HFF-Myc (cell line): ENCODE results near the gene SRGAP3.

Experiments used
- DNase-seq: peaks from one replicate; pipeline ENCODE4 v3.0.0-alpha.2; 2011; ENCODE audit warnings: low read depth; ENCODE audit errors: extremely low read depth
- H3K4me3 ChIP-seq: replicated peaks from 2 replicates; pipeline ENCODE4 v1.5.1; 2011; ENCODE audit warnings: low read depth, mild to moderate bottlenecking, control low read depth, low read length
- CTCF ChIP-seq: IDR thresholded peaks from 2 replicates; pipeline ENCODE4 v1.5.1; 2012; ENCODE audit warnings: mild to moderate bottlenecking, low read depth, low read length, control low read depth; ENCODE audit errors: missing control alignments

SRGAP3 gene

GRCh38 chr3:9276761-9277370 is 27.4 kb upstream of the SRGAP3 start:
- no peak for DNase-seq

GRCh38 chr3:9271903-9272302 is 22.5 kb upstream of the SRGAP3 start:
- H3K4me3 ChIP-seq = no peak overlapping the region
- no peak for TF ChIP-seq CTCF
- no peak for DNase-seq

More at GRCh38 chr3:9276761-9277370, 27.4 kb upstream of the SRGAP3 start:
- no peak overlapping the region for H3K4me3 ChIP-seq
- no peak for TF ChIP-seq CTCF

GRCh38 chr3:9270704-9271103 is 21.3 kb upstream of the SRGAP3 start:
- H3K4me3 ChIP-seq = no peak overlapping the region
- no peak for DNase-seq
- no peak for TF ChIP-seq CTCF

GRCh38 chr3:9266716-9267115 is 17.3 kb upstream of the SRGAP3 start:
- DNase-seq = no peak
- no peak for TF ChIP-seq CTCF
- no peak overlapping the region for H3K4me3 ChIP-seq

- DNase-seq = no peak
- no peak for TF ChIP-seq CTCF
- no peak overlapping the region for H3K4me3 ChIP-seq
Observed at GRCh38 chr3:9260305-9260704, 10.9 kb upstream of the SRGAP3 start.

GRCh38 chr3:9257092-9257491 is 7.6 kb upstream of the SRGAP3 start:
- no peak for DNase-seq
- no peak for TF ChIP-seq CTCF
- no peak overlapping the region for H3K4me3 ChIP-seq

- TF ChIP-seq CTCF = no peak
- DNase-seq = no peak
- H3K4me3 ChIP-seq = no peak overlapping the region
Observed at GRCh38 chr3:9255976-9256375, 6.5 kb upstream of the SRGAP3 start.
